Osteocyte (in vitro differentiated cells): ENCODE data around the gene ALPK3. TPM values are rescaled to one million over a fixed set of nuclear protein-coding genes. Genes with fewer than 3 reads are reported as not detected.

Source experiments
- DNase-seq: peaks from one replicate; pipeline ENCODE4 v3.0.0; 2021; ENCODE audit warnings: mixed read lengths; ENCODE audit not compliant: unreplicated experiment; ENCODE audit errors: extremely low spot score
- H3K27ac Mint-ChIP-seq: one replicate; pipeline ENCODE4 v1.8.0; 2021; ENCODE audit warnings: mild to moderate bottlenecking, mixed read lengths; ENCODE audit not compliant: unreplicated experiment
- H3K27me3 Mint-ChIP-seq: one replicate; pipeline ENCODE4 v1.8.0; 2021; ENCODE audit warnings: mixed read lengths; ENCODE audit not compliant: unreplicated experiment
- H3K36me3 Mint-ChIP-seq: one replicate; pipeline ENCODE4 v1.8.0; 2021; ENCODE audit warnings: mixed read lengths; ENCODE audit not compliant: unreplicated experiment
- H3K4me1 Mint-ChIP-seq: one replicate; pipeline ENCODE4 v1.8.0; 2021; ENCODE audit warnings: mixed read lengths; ENCODE audit not compliant: unreplicated experiment
- H3K4me3 Mint-ChIP-seq: one replicate; pipeline ENCODE4 v1.8.0; 2021; ENCODE audit warnings: mild to moderate bottlenecking, moderate library complexity, mixed read lengths; ENCODE audit not compliant: unreplicated experiment
- H3K9me3 Mint-ChIP-seq: one replicate; pipeline ENCODE4 v1.8.0; 2021; ENCODE audit warnings: mixed read lengths; ENCODE audit not compliant: unreplicated experiment
- total RNA-seq: library from RNA; stranded (reverse); gene quantifications from 2 replicates; pipeline ENCODE4 v1.2.1, GENCODE V29; 2021
- TF ChIP-seq, protein P1 (sequence below): fragments of 200-600 bp; sonication (generic); IDR thresholded peaks from 2 replicates; pipeline ENCODE4 v1.5.0; 2021; ENCODE audit warnings: antibody characterized with exemption, mild to moderate bottlenecking, moderate library complexity

ALPK3 gene
- total RNA-seq, 1 donor from 2014 or later: 0.27 TPM

- no peaks in the 10 kb centered on the region for H3K36me3 Mint-ChIP-seq
- no peak overlapping the region for H3K27ac Mint-ChIP-seq
- H3K9me3 Mint-ChIP-seq: no peaks in the 10 kb centered on the region
- TF ChIP-seq, protein P1, sequence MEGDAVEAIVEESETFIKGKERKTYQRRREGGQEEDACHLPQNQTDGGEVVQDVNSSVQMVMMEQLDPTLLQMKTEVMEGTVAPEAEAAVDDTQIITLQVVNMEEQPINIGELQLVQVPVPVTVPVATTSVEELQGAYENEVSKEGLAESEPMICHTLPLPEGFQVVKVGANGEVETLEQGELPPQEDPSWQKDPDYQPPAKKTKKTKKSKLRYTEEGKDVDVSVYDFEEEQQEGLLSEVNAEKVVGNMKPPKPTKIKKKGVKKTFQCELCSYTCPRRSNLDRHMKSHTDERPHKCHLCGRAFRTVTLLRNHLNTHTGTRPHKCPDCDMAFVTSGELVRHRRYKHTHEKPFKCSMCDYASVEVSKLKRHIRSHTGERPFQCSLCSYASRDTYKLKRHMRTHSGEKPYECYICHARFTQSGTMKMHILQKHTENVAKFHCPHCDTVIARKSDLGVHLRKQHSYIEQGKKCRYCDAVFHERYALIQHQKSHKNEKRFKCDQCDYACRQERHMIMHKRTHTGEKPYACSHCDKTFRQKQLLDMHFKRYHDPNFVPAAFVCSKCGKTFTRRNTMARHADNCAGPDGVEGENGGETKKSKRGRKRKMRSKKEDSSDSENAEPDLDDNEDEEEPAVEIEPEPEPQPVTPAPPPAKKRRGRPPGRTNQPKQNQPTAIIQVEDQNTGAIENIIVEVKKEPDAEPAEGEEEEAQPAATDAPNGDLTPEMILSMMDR: no peak
- peaks cover 2% of the 10 kb centered on the region for H3K4me1 Mint-ChIP-seq
- DNase-seq: no peak
- no peak overlapping the region for H3K4me3 Mint-ChIP-seq
- peaks cover 8% of the 10 kb centered on the region for H3K27me3 Mint-ChIP-seq
Measured at GRCh38 chr15:84883466-84883865, 66.3 kb downstream of the ALPK3 start.

- no peak for DNase-seq
- Mint-ChIP-seq H3K27ac (no peak within 1 kb of the TSS), H3K4me1 (peaks cover 2% of the 10 kb centered on the region), H3K4me3 (no peak within 1 kb of the TSS), H3K9me3 (no peaks in the 10 kb centered on the region), H3K36me3 (no peaks in the 10 kb centered on the region), H3K27me3 (peaks cover 8% of the 10 kb centered on the region)
- TF ChIP-seq, protein P1: no peak
Measured at GRCh38 chr15:84883916-84884781, 67.0 kb downstream of the ALPK3 start, which contains the start of gene SLC28A1. SLC28A1 (plus strand) TSS chr15:84884662; CDS start chr15:84887761, 3,099 bp downstream.

DNA sequence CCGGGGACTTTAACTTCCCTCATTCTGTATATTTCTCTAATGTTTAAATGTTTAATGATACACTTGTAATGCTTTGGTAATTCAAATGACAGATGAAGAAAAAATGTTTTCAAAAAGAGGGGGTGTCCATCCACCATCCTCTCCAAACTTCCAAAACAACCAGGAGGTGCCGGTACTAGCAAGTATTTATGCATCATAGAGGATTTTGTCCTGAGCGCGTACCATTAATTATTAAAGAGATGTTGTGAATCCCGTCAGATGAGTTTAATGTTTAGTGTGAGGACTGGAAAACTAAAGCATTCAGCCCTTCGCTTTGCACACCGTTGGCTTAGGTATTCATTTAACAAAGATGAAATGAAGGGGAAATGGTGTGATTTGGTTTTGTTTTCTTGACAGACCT, 68.6 kb downstream of the ALPK3 start:
- H3K4me1 Mint-ChIP-seq: peaks cover 2% of the 10 kb centered on the region
- TF ChIP-seq, protein P1: no peak
- H3K27ac Mint-ChIP-seq: no peak overlapping the region
- H3K27me3 Mint-ChIP-seq: peaks cover 9% of the 10 kb centered on the region
- DNase-seq: no peak
- no peak overlapping the region for H3K4me3 Mint-ChIP-seq
- no peaks in the 10 kb centered on the region for H3K36me3 Mint-ChIP-seq
- H3K9me3 Mint-ChIP-seq: no peaks in the 10 kb centered on the region

DNA sequence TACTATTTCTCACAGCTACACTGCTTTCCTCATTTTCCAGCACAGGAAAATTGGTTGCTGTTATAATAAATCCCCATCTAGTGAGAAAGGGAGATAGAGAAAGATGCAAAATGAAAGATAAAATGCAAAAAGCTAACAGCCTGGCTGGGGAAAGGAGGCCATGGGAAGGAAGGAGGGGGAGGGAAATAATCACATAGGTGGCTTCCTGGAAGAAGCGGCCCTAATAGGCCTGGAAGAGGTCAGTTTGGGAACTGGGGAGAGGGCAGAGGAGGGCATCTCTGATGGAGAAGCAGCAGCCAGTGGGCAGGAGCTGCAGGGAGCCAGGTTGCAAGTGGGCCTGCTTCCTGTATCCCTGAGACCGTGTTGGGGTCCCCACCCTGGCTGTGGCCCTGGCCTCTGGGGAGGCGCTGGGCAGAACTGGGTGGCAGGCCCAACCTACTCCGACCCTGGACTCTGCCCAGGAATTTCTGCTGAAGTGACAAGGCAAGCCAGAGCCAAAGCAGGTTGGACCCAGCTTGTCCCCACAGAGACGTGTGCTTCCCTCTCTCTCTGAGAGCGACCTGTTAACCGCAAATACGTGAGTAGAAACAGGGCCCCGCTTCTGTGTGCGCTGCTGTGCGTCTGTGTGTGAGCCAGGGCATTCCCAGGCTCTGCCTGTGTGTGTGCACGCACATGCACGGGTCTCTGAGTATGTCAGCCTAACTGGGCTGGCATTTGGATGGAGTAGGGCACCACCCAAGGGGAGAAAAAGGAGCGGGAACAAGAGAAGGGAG, 69.2 kb downstream of the ALPK3 start:
- no peaks in the 10 kb centered on the region for H3K36me3 Mint-ChIP-seq
- peaks cover 2% of the 10 kb centered on the region for H3K4me1 Mint-ChIP-seq
- no peak overlapping the region for H3K4me3 Mint-ChIP-seq
- no peak overlapping the region for H3K27ac Mint-ChIP-seq
- TF ChIP-seq, protein P1: no peak
- no peaks in the 10 kb centered on the region for H3K9me3 Mint-ChIP-seq
- no peak for DNase-seq
- peaks cover 12% of the 10 kb centered on the region for H3K27me3 Mint-ChIP-seq

DNA sequence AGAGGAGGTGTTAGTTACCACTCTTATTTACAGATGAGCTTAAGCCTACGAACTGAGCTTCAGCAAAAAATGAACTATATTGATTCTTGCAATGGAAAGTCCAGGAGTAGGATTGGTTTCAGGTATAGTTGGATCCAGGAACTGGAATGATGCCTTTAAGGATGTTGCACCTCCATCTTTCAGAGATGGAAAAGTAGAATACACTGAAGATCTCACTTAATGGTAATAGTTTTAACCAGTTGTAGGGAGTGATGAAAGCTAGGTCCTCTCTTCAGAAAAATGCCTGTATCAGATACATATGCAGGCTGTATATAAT, 69.8 kb downstream of the ALPK3 start:
- H3K36me3 Mint-ChIP-seq: no peaks in the 10 kb centered on the region

More for the DNA sequence above, 69.8 kb downstream of the ALPK3 start:
- Mint-ChIP-seq H3K4me1 (peaks cover 2% of the 10 kb centered on the region), H3K9me3 (no peaks in the 10 kb centered on the region), H3K4me3 (no peak overlapping the region), H3K27me3 (peaks cover 17% of the 10 kb centered on the region), H3K27ac (no peak overlapping the region)
- TF ChIP-seq, protein P1: no peak
- DNase-seq: no peak
